ENCODE results near the gene TMEM72.
A peak's percentile ranks its signal among the peaks of the same experiment; 100 is the strongest.

The TMEM72 gene

GRCh38 chr10:44966816-44967509, 55.8 kb downstream of the TMEM72 start:
- no peak for DNase-seq

- DNase-seq: no peak
Measured at GRCh38 chr10:44967616-44968015, 56.5 kb downstream of the TMEM72 start.

GRCh38 chr10:44968091-44968490, 57.0 kb downstream of the TMEM72 start:
- DNase-seq: peak in 7 of 56 donors; percentile 19 to 69 (median 52)

GRCh38 chr10:44968500-44969400, 57.6 kb downstream of the TMEM72 start:
- no peak for DNase-seq

GRCh38 chr10:44969854-44970253, 58.7 kb downstream of the TMEM72 start:
- peak in 6 of 56 donors; percentile 37 to 52 (median 46) for DNase-seq

DNA sequence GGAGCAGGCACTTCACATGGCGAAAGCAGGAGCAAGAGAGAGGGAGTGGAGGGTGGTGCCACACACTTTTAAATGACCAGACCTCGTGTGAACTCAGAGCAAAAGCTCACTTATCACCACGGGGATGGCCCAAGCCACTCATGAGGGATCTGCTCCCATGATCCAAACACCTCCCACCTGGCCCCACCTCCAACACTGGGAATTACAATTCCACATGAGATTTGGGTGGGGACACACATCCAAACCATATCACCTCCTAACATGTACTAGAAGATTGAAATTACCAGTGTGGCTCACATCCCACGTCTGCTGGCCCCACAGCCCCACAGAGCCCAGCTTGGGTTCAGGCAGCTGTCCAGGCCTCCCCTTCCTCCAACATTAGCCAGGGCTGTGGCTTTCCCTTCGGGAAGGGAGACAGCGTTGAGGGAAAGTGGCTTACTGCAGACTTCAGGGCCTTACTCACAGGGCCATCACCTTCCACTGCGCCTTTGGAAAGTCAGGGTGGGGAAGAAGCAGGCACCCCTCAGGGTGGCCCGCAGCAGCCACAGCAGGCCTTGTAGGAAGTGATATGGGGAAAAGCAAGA, 59.8 kb downstream of the TMEM72 start:
- DNase-seq: no peak

- DNase-seq: no peak
Measured at GRCh38 chr10:44971434-44971833, 60.3 kb downstream of the TMEM72 start.

DNA sequence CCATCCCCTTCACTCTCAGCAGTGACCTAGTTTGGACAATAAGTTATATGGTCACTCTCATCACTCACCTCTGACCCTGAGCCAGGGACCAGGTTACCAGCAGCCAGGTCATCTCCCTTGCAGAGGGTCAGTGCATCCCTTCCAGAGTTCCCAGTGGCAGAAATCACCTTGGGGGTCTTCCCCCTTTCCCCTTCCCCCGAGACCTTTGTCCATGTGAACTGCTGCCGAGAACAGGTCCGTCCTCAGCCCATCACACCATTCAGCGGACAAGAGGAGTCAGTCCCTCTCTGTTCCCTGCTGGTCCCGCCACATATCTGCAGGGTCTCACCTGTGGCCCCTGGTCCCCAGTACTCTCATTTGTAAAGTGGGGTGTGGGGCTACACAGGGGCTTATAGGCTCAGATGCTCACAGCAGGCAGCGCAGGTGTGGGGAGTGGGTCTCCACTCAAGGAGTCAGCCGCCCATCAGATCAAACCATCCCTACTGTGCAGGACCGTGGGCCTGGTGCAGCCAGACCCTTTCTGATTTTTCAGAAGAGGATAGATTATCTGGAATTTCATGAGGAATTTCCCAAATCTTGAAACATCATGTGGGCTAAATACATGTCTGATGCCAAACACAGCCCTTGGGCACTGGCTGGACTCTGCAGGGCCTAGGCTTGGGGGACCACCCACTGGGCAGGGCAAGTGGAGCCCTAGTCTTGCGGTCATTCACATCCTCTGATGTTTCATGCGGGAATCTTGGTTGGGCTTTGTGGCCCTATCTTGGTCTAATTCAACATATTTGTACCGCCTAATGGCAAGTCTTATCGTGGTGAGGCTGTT, 61.0 kb downstream of the TMEM72 start:
- no peak for DNase-seq

GRCh38 chr10:44972874-44973306, 61.8 kb downstream of the TMEM72 start:
- DNase-seq: no peak

DNA sequence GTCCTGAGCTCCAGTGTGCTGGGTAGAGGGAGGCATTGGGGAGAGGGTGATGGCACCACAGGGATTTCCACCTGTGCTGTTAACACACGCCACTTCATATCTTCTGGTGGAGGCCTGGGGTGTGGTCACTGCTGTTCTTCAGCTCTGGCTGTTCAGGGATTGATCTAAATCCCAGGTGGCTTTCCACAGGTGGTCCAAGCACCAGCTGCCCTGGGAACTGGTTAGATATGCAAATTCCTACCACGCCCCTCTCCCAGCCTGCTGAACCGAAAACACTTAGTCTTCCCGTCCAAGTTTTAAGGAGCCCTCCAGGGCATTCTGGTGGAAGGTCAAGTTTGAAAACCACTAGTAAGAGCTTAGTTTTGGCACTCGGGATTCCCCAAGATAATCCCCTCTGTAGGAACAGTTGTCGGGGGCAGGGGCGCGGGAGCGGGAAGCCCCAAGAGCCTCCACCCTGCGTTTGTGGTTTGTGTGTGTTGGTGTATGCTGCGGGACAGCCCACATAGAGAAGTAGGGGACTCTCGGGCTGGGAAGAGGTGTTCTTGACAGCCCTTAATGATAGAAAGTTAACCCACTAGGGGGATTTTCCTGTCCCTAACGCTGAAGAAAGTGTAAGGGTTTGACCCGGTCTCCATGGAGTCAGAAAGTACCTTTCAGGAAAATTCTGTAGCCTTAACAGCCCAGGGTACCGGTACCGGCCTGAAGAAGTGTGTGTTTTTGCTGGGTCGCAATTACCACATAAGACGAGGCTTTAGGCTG, 62.4 kb downstream of the TMEM72 start:
- no peak for DNase-seq

GRCh38 chr10:44974082-44974627, 63.0 kb downstream of the TMEM72 start:
- no peak for DNase-seq

DNA sequence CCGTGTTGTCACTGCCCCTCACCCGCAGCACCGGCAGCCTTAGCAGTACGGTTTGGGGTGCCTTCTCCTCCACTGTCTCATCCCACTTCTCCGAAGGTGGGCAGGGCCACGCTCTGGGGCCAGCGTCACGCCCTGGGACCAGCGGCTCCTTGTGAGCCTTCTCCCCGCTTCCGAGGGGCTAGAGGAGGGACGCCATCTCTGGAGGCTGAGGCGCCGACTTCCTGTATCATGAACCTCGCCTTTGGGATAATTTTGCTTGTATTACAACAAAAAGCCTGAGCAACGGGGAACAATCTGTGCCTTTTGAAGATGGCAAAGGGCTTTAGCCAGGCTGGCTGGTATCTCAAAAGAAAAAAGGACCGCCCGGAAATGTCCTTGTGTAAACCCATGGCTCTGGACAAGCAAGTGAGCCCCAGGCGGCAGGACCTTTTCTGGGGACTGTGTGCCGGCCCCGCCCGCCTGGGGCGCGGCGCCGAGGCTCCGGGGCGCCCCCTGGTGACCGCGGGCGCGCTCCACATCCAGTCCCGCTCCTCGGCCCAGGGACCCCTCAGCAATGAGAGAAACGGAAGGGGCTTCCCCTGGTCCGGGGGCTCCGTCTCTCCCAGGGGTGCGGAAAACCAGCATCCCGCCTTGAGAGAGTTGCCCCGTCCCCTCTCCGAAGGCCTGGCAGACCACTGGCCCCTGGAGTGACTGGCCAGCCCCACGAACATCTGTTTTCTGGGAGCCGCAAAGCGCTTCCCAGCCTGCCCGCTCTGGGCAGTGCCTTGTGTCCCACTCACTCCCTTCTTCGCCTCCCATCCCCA, 63.7 kb downstream of the TMEM72 start:
- DNase-seq: peak in 39 of 56 donors; percentile 10 to 77 (median 56)

DNA sequence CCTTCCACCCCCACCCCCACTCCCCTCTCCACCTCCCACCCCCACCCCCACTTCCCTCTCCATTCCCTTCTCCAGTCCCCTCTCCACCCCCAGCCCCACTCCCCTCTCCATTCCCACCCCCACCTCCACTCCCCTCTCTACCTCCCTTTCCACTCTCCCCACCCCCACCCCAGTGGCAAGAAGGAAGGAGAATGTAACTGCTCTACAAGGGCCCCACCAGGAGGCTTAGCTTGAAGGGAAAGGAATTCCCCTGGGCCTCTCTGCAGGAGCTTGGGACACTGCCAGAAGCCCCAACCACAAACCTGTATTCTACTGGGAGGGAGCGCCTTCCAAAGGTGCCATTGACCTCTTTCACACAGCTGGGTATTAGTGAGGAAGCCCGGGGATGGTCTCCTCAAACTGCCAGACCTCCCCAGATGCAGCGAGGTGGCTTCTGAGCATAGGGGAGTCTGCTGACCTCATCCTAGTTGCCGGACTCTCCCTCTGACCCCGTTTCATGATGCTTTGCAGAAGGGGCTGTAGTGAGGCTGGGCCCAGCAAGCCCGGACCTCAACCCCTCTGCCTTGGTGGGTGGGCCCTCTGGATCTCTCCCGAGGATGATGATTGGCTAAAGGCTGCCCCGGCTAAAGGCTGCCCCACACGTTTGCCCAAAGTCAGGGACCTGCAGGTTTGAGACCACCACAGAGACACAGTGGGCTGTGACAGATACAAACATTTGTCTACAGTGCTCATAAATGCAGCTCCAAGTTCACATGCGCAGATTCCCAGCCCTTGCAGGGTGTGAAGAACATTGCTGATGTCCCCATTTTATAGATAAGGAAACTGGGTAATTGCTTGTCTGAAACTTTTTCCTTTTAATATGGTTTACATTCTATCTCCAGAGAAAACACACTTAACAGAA, 64.5 kb downstream of the TMEM72 start:
- no peak for DNase-seq

- DNase-seq: no peak
Measured at GRCh38 chr10:44976352-44977198, 65.4 kb downstream of the TMEM72 start.

DNA sequence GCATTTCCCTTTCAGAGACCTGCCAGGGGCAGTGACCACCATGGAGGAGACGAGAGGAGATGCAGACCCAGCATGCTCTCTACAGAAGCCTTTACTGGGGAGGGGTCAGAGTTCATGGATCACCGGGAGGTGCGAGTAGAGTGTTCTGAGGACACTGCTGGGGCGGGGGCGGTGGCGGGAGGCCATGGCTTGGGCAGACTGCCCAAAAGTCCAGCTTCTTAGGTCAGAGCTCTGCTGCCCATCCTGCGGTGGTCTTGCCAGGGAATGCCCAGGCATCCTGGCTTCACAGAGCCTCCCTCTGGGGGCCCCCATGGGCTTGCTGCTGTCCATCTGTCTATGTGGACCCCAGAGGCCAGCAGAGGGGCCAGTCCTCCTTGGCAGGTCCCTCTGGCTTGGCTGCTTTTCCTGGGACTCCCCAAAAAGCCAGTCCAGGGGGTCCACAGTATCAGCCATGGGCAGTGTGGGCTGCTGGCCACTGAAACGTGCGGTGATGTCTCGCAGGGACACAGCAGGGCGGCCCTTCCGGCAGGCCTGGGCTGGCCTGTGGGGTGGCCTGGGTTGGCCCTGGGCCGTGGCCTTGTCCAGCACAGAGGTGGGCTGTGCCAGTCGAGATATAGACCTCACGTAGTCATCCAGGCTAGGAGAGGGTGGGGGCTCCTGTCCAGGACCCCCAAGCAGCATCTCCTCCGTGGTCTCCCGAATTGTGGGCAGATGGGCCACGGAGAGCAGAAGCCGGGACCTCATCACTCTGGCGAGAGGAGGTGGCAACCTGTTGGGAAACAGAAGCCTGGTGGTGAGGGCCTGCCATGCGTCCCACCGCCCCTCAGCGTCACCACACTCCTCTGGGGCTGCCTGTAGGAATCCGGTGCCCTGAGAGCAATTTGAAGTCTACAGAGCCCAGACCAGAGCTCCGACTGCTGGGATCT, 66.4 kb downstream of the TMEM72 start:
- DNase-seq: no peak

DNA sequence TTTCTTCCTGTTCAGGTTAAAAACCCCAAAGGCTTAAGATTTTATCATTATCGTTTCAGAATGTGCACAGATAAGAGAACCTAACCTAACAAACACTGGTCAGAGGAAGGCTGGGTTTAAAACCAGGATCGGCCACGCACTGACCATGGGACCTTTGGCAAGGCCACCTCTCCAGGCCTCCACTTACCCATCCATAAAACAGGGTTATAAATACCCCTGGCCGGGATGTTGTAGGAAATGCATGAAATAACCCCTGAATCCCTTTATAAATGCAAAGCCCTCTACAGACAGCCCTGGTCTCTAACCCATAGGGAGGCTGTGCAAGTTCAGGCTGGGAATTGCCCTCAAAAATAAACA, 67.1 kb downstream of the TMEM72 start:
- DNase-seq: no peak
